Neural cell (in vitro differentiated cells): ENCODE results near the gene ATP2C2. TPM values are rescaled to one million over a fixed set of nuclear protein-coding genes. Genes with fewer than 3 reads are reported as not detected.

Experiments
- H2AFZ ChIP-seq: fragments of 200-600, 300-800 bp; sonication (generic), shearing (Covaris generic); 2 replicates; pipeline ENCODE4 v1.6.0; 2014; ENCODE audit warnings: low read depth, mild to moderate bottlenecking, antibody characterized with exemption, low read length, moderate library complexity
- H3F3A ChIP-seq: fragments of 200-600 bp; shearing (Covaris generic); 2 replicates; pipeline ENCODE4 v1.6.1; 2016; ENCODE audit warnings: mild to moderate bottlenecking, moderate library complexity, mixed read lengths, antibody characterized with exemption, low read length; ENCODE audit not compliant: insufficient read depth, poor library complexity, severe bottlenecking
- H3K27ac ChIP-seq: fragments of 200-600, 300-800 bp; sonication (generic), shearing (Covaris generic); 2 replicates; pipeline ENCODE4 v1.5.1; 2014; ENCODE audit warnings: mild to moderate bottlenecking, low read length, moderate library complexity
- H3K27me3 ChIP-seq: fragments of 300-800, 200-600 bp; sonication (generic), shearing (Covaris generic); 2 replicates; pipeline ENCODE4 v1.6.0; 2014; ENCODE audit warnings: mild to moderate bottlenecking, low read depth, low read length, moderate library complexity; ENCODE audit not compliant: insufficient read depth
- H3K36me3 ChIP-seq: fragments of 300-800, 200-600 bp; sonication (generic), shearing (Covaris generic); 2 replicates; pipeline ENCODE4 v1.5.1; 2014; ENCODE audit warnings: mild to moderate bottlenecking, antibody characterized with exemption, low read length, moderate library complexity; ENCODE audit not compliant: insufficient read depth
- H3K4me2 ChIP-seq: fragments of 300-800, 200-600 bp; sonication (generic), shearing (Covaris generic); 2 replicates; pipeline ENCODE4 v1.6.0; 2014; ENCODE audit warnings: mild to moderate bottlenecking, low read length
- H3K4me3 ChIP-seq: fragments of 300-800, 200-600 bp; sonication (generic), shearing (Covaris generic); 2 replicates; pipeline ENCODE4 v1.5.1; 2014; ENCODE audit warnings: mild to moderate bottlenecking, low read length, moderate library complexity
- H3K79me2 ChIP-seq: fragments of 200-600 bp; shearing (Covaris generic); replicated peaks from 2 replicates; pipeline ENCODE4 v1.6.0; 2014; ENCODE audit warnings: mild to moderate bottlenecking, low read length, moderate library complexity; ENCODE audit not compliant: insufficient read depth
- H3K9ac ChIP-seq: fragments of 300-800, 200-600 bp; sonication (generic), shearing (Covaris generic); 2 replicates; pipeline ENCODE4 v1.6.1; 2016; ENCODE audit warnings: mild to moderate bottlenecking, low read length, mixed read lengths
- H3K9me2 ChIP-seq: fragments of 200-600 bp; shearing (Covaris generic); 2 replicates; pipeline ENCODE4 v1.6.1; 2016; ENCODE audit warnings: mild to moderate bottlenecking, low read length, mixed read lengths; ENCODE audit not compliant: insufficient read depth
- H3K9me3 ChIP-seq: fragments of 200-600, 300-800 bp; sonication (generic), shearing (Covaris generic); 2 replicates; pipeline ENCODE4 v1.6.1; 2016; ENCODE audit warnings: mild to moderate bottlenecking, mixed run types, low read length, moderate library complexity, mixed read lengths
- H4K20me1 ChIP-seq: fragments of 200-600 bp; shearing (Covaris generic); 2 replicates; pipeline ENCODE4 v1.6.1; 2016; ENCODE audit warnings: mild to moderate bottlenecking, mixed run types; ENCODE audit not compliant: insufficient read depth
- EP300 ChIP-seq: fragments of 450-650 bp; conservative IDR thresholded peaks from 2 replicates; pipeline ENCODE4 v1.6.1; 2014; ENCODE audit warnings: antibody characterized with exemption, mild to moderate bottlenecking, moderate library complexity; ENCODE audit not compliant: poor library complexity, severe bottlenecking
- EZH2 ChIP-seq: fragments of 200-600, 300-800 bp; shearing (Covaris generic), sonication (generic); IDR thresholded peaks from 2 replicates; pipeline ENCODE4 v1.6.1; 2014; ENCODE audit warnings: antibody characterized with exemption, low read length, borderline replicate concordance, mild to moderate bottlenecking; ENCODE audit not compliant: insufficient read depth, poor library complexity, severe bottlenecking
- MXI1 ChIP-seq: fragments of 450-650 bp; conservative IDR thresholded peaks from 2 replicates; pipeline ENCODE4 v1.6.1; 2014; ENCODE audit warnings: antibody characterized with exemption, mild to moderate bottlenecking; ENCODE audit not compliant: poor library complexity, severe bottlenecking
- POLR2AphosphoS5 ChIP-seq: IDR thresholded peaks from 2 replicates; pipeline ENCODE4 v1.6.1; 2012
- RAD21 ChIP-seq: fragments of 450-650 bp; conservative IDR thresholded peaks from 2 replicates; pipeline ENCODE4 v1.6.1; 2014; ENCODE audit warnings: antibody characterized with exemption, mild to moderate bottlenecking, moderate library complexity
- REST ChIP-seq: IDR thresholded peaks from 2 replicates; pipeline ENCODE4 v1.6.1; 2012; ENCODE audit warnings: borderline replicate concordance
- SMC3 ChIP-seq: fragments of 450-650 bp; conservative IDR thresholded peaks from 2 replicates; pipeline ENCODE4 v1.6.1; 2014; ENCODE audit warnings: antibody characterized with exemption, mild to moderate bottlenecking, moderate library complexity; ENCODE audit not compliant: poor library complexity
- TAF1 ChIP-seq: IDR thresholded peaks from 2 replicates; pipeline ENCODE4 v1.6.1; 2012; ENCODE audit warnings: low read depth
- polyA plus RNA-seq: library from polyadenylated mRNA; depleted of rRNA; stranded (reverse); fragments of >200 nt; gene quantifications from 2 replicates; pipeline ENCODE4 v1.2.3, GENCODE V29; 2014
- TF ChIP-seq, protein P1 (sequence below): fragments of 450-650 bp; IDR thresholded peaks from 2 replicates; pipeline ENCODE4 v1.5.1; 2014; ENCODE audit warnings: antibody characterized with exemption, mild to moderate bottlenecking, moderate library complexity; ENCODE audit not compliant: poor library complexity, severe bottlenecking

ATP2C2 gene
- polyA plus RNA-seq, 1 donor from 2014 or later, result not detected

- no peak overlapping the region for H3K4me3 ChIP-seq
Measured at GRCh38 chr16:84349862-84350684, 18.3 kb upstream of the ATP2C2 start.

DNA sequence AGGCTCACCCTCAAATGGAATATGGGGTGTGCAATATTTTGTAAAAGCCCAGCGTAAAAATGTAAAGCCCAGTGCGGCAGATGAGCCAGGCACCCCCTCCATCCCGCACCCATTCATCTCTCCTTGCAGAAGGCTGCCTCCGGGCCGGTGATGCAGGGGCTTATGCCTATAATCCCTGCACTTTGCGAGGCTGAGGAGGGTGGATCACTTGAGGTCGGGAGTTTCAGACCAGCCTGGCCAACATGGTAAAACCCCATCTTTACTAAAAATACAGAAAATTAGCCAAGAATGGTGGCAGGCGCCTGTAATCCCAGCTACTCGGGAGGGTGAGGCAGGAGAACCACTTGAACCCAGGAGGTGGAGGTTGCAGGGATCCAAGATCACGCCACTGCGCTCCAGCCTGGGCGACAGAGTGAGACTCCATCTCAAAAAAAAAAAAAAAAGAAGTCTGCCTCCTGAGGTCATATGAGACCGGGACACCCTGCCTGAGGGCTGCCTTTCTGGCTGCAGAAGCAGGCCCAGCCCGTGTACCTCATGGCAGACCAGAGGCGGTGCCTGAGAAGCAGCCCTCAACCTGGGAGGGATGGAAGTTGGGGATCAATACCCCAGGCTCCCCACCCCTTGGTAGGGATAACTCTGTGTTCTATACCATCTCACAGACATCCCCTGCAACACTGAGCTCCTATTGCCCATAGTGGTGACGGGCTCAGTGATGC lies 17.5 kb upstream of the ATP2C2 start:
- no peaks in the 10 kb centered on the region for H3K27me3 ChIP-seq
- no peak overlapping the region for H3K9ac ChIP-seq
- H3K27ac ChIP-seq, result no peak overlapping the region
- H3K79me2 ChIP-seq, result no peaks in the 10 kb centered on the region
- no peak overlapping the region for H3K4me3 ChIP-seq
- no peaks in the 10 kb centered on the region for H3K9me3 ChIP-seq
- H3K36me3 ChIP-seq, result no peaks in the 10 kb centered on the region
- no peaks in the 10 kb centered on the region for H3F3A ChIP-seq
- H2AFZ ChIP-seq, result no peak overlapping the region
- no peaks in the 10 kb centered on the region for H3K9me2 ChIP-seq
- H3K4me2 ChIP-seq, result no peak overlapping the region
- H4K20me1 ChIP-seq, result no peaks in the 10 kb centered on the region
- TF ChIP-seq TAF1, result no peak
- TF ChIP-seq RAD21, result no peak
- no peak for TF ChIP-seq SMC3
- TF ChIP-seq, protein P1, sequence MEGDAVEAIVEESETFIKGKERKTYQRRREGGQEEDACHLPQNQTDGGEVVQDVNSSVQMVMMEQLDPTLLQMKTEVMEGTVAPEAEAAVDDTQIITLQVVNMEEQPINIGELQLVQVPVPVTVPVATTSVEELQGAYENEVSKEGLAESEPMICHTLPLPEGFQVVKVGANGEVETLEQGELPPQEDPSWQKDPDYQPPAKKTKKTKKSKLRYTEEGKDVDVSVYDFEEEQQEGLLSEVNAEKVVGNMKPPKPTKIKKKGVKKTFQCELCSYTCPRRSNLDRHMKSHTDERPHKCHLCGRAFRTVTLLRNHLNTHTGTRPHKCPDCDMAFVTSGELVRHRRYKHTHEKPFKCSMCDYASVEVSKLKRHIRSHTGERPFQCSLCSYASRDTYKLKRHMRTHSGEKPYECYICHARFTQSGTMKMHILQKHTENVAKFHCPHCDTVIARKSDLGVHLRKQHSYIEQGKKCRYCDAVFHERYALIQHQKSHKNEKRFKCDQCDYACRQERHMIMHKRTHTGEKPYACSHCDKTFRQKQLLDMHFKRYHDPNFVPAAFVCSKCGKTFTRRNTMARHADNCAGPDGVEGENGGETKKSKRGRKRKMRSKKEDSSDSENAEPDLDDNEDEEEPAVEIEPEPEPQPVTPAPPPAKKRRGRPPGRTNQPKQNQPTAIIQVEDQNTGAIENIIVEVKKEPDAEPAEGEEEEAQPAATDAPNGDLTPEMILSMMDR, result no peak
- TF ChIP-seq MXI1, result no peak
- no peak for TF ChIP-seq EP300
- TF ChIP-seq EZH2, result no peak
- no peak for TF ChIP-seq REST
- TF ChIP-seq POLR2AphosphoS5, result no peak

More at GRCh38 chr16:84349862-84350684, 18.3 kb upstream of the ATP2C2 start:
- Histone ChIP-seq H3K9me3 (no peaks in the 10 kb centered on the region), H3K9me2 (no peaks in the 10 kb centered on the region), H3K27me3 (no peaks in the 10 kb centered on the region), H3K9ac (no peak overlapping the region), H3K79me2 (no peaks in the 10 kb centered on the region), H4K20me1 (no peaks in the 10 kb centered on the region), H3K4me2 (no peak overlapping the region), H3F3A (no peaks in the 10 kb centered on the region), H3K27ac (no peak overlapping the region), H3K36me3 (no peaks in the 10 kb centered on the region), H2AFZ (no peak overlapping the region)
- TF ChIP-seq SMC3 (no peak), EP300 (no peak), RAD21 (no peak)
